HUES48 (cell line): ENCODE measurements around the gene DTX3L.
A peak's percentile ranks its signal among the peaks of the same experiment; 100 is the strongest.
"Not testable (repeated sequence)": the region's sequence is repeated elsewhere in the genome, so short reads cannot be mapped to it uniquely, and the experiment has no call there.

Experiments used
- H3K27ac ChIP-seq: one replicate; pipeline ENCODE4 v1.7.0; 2013; ENCODE audit warnings: low read depth, low read length, inconsistent platforms
- H3K27me3 ChIP-seq: 2 replicates; pipeline ENCODE4 v1.6.1; 2013; ENCODE audit warnings: mild to moderate bottlenecking, low read length; ENCODE audit not compliant: control insufficient read depth, insufficient read depth
- H3K36me3 ChIP-seq: 2 replicates; pipeline ENCODE4 v1.6.1; 2013; ENCODE audit warnings: low read length; ENCODE audit not compliant: control insufficient read depth, insufficient read depth
- H3K4me1 ChIP-seq: 2 replicates; pipeline ENCODE4 v1.6.1; 2013; ENCODE audit warnings: mild to moderate bottlenecking, low read length; ENCODE audit not compliant: control insufficient read depth, insufficient read depth
- H3K4me3 ChIP-seq: 2 replicates; pipeline ENCODE4 v1.5.1; 2013; ENCODE audit warnings: mild to moderate bottlenecking, low read depth, low read length
- H3K9ac ChIP-seq: 2 replicates; pipeline ENCODE4 v1.6.1; 2013; ENCODE audit warnings: mild to moderate bottlenecking, low read depth, low read length, moderate library complexity
- H3K9me3 ChIP-seq: 2 replicates; pipeline ENCODE4 v1.6.1; 2013; ENCODE audit warnings: low read length; ENCODE audit not compliant: control insufficient read depth, insufficient read depth

The DTX3L gene

GRCh38 chr3:122562923-122563716 is 1.0 kb upstream of the DTX3L start:
- Histone ChIP-seq H3K9me3 (no peaks in the 10 kb centered on the region), H3K9ac (no peak overlapping the region), H3K4me3 (peak overlapping the region; percentile 82), H3K27ac (no peak overlapping the region), H3K27me3 (no peaks in the 10 kb centered on the region; the same call in 1 of the 2 replicates), H3K36me3 (no peaks in the 10 kb centered on the region), H3K4me1 (peaks cover 17% of the 10 kb centered on the region; the same call in 1 of the 2 replicates)

DNA sequence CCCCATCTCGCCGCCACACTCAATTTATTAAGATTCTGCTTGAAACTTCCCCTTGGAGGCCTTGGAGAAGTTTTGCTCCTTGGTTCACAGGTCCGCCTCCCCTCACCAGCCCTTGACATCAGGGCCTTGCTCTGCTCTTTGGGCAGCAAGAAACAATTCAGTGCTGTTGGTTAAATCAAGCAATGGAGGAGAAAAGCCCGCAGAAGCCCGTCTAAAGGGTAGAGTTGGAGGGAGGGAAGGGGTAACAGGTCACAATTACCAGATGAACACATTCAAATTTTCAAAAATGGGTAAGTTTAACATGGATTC is 467 bp upstream of the DTX3L start:
- Histone ChIP-seq H3K27ac (no peak overlapping the region), H3K4me1 (peaks cover 17% of the 10 kb centered on the region; the same call in 1 of the 2 replicates), H3K4me3 (peak overlapping the region; percentile 82), H3K27me3 (no peaks in the 10 kb centered on the region; the same call in 1 of the 2 replicates), H3K9ac (no peak overlapping the region), H3K36me3 (no peaks in the 10 kb centered on the region), H3K9me3 (no peaks in the 10 kb centered on the region)

DNA sequence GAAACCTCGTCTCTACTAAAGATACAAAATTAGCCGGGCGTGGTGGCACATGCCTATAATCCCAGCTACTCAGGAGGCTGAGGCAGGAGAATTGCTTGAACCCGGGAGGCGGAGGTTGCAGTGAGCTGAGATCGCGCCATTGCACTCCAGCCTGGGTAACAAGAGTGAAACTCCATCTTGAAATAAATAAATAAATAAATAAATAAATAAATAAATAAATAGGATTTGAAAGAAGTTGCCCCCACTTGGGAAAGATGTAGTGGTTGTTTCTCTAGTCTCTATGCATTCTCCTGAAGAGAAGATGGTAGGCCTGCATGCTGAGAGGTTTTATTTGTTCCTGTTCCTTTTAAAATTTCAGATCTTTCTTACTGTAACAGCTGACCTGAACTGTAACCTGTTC is 4.0 kb downstream of the DTX3L start:
- not testable (repeated sequence) for H3K27me3 ChIP-seq, H3K4me1 ChIP-seq, H3K9ac ChIP-seq, H3K36me3 ChIP-seq, H3K4me3 ChIP-seq, H3K9me3 ChIP-seq, H3K27ac ChIP-seq

GRCh38 chr3:122568755-122569154 is 4.6 kb downstream of the DTX3L start:
- Histone ChIP-seq H3K27ac (no peak overlapping the region), H3K9ac (no peak overlapping the region), H3K27me3 (no peaks in the 10 kb centered on the region; the same call in 1 of the 2 replicates), H3K4me3 (no peak overlapping the region), H3K36me3 (peaks cover 3% of the 10 kb centered on the region; the same call in 1 of the 2 replicates), H3K9me3 (no peaks in the 10 kb centered on the region), H3K4me1 (peaks cover 7% of the 10 kb centered on the region; the same call in 1 of the 2 replicates)

DNA sequence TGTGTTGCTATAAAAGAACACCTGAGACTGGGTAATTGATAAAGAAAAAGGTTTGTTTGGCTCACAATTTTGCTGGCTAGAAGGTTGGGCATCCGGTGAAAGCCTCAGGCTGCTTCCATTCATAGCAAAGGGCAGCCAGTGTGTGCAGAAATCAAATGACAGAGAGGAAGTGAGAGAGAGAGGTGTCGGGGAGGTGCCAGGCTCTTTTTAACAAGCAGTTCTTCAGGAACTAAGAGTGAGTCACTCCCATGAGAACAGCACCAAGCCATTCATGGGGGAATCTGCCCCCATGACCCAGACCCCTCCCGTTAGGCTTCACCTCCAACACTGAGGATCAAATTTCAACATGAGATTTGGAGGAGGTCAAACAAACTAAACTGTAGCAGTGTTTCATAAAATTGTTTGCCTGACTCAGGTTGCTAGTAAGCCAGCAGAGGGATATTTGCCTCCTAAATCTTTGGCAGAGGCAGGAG is 8.8 kb downstream of the DTX3L start:
- Histone ChIP-seq H3K27ac (peak overlapping the region; percentile 69), H3K9ac (no peak overlapping the region), H3K4me3 (no peak overlapping the region), H3K36me3 (peaks cover 3% of the 10 kb centered on the region; the same call in 1 of the 2 replicates), H3K27me3 (peaks cover 11% of the 10 kb centered on the region), H3K4me1 (0 out of 2 replicates have a peak, but pooled peaks cover 7% of the 10 kb centered on the region), H3K9me3 (no peaks in the 10 kb centered on the region)

GRCh38 chr3:122576174-122576940 is 12.2 kb downstream of the DTX3L start:
- no peaks in the 10 kb centered on the region for H3K36me3 ChIP-seq
- H3K9ac ChIP-seq, result no peak overlapping the region
- no peak overlapping the region for H3K27ac ChIP-seq
- peaks cover under 1% of the 10 kb centered on the region; the same call in 1 of the 2 replicates for H3K9me3 ChIP-seq
- 0 out of 2 replicates have a peak, but pooled peaks cover 7% of the 10 kb centered on the region for H3K4me1 ChIP-seq
- peaks cover 20% of the 10 kb centered on the region for H3K27me3 ChIP-seq
- no peak overlapping the region for H3K4me3 ChIP-seq

GRCh38 chr3:122577409-122578031 is 13.4 kb downstream of the DTX3L start, which contains the start of gene PARP15:
TSS of gene PARP15 (plus strand) at chr3:122577650. CDS start at chr3:122577668, 18 bp downstream.
- no peak within 1 kb of the TSS for H3K27ac ChIP-seq
- H3K9ac ChIP-seq, result no peak within 1 kb of the TSS

DNA sequence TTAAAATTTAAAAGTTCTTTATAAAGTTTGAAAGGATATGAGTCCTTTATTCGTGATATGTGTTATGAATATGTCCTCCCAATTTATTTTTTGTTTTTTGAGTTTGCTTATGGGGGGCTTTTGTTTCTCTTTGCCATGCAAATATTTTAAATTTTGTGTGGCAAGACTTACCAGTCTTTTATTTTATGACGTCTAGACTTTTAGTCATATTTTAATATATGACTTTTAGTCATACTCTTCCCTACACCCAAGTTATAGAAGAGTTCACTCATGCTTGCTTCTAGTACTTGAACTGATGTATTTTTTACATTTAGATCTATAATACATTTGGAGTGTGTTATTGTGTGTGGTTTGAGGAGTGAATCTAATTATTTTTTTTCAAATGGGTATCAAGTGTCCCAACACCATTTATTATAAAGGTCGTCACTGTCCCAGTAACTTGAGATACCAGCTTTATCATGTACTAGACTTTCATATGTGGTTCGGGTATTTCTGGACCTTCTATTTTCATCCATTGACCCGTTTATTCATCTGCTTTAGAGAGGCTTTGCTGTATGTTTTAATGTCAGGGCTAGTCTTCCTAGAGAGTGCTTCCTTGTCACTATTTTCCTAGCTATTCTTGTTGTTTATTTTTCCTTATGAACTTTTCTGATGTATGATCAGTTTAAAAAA is 14.1 kb downstream of the DTX3L start:
- H3K4me3 ChIP-seq, result peak overlapping the region; percentile 53
- no peak overlapping the region for H3K9ac ChIP-seq

More at GRCh38 chr3:122577409-122578031, 13.4 kb downstream of the DTX3L start, which contains the start of gene PARP15:
- no peaks in the 10 kb centered on the region for H3K36me3 ChIP-seq
- H3K4me1 ChIP-seq, result 0 out of 2 replicates have a peak, but pooled peaks cover 7% of the 10 kb centered on the region
- H3K4me3 ChIP-seq, result peak within 1 kb of the TSS; percentile 53
- peaks cover 20% of the 10 kb centered on the region for H3K27me3 ChIP-seq
- peaks cover 12% of the 10 kb centered on the region for H3K9me3 ChIP-seq

GRCh38 chr3:122580470-122580869 is 16.3 kb downstream of the DTX3L start:
- H3K9me3 ChIP-seq, result peaks cover 18% of the 10 kb centered on the region
- no peak overlapping the region for H3K4me3 ChIP-seq
- H3K4me1 ChIP-seq, result 0 out of 2 replicates have a peak, but pooled peaks cover 7% of the 10 kb centered on the region
- H3K36me3 ChIP-seq, result no peaks in the 10 kb centered on the region
- H3K9ac ChIP-seq, result no peak overlapping the region
- H3K27ac ChIP-seq, result no peak overlapping the region
- peaks cover 20% of the 10 kb centered on the region for H3K27me3 ChIP-seq

More for the DNA sequence above, 14.1 kb downstream of the DTX3L start:
- Histone ChIP-seq H3K27ac (no peak overlapping the region), H3K27me3 (peaks cover 20% of the 10 kb centered on the region), H3K4me1 (0 out of 2 replicates have a peak, but pooled peaks cover 7% of the 10 kb centered on the region), H3K9me3 (peaks cover 16% of the 10 kb centered on the region), H3K36me3 (no peaks in the 10 kb centered on the region)

GRCh38 chr3:122581622-122582021 is 17.5 kb downstream of the DTX3L start:
- Histone ChIP-seq H3K9ac (no peak overlapping the region), H3K27ac (no peak overlapping the region), H3K4me3 (no peak overlapping the region), H3K27me3 (peaks cover 20% of the 10 kb centered on the region), H3K4me1 (0 out of 2 replicates have a peak, but pooled peaks cover under 1% of the 10 kb centered on the region), H3K9me3 (peaks cover 18% of the 10 kb centered on the region), H3K36me3 (no peaks in the 10 kb centered on the region)
